ENCODE data around the gene FBXW11.

GRCh38 chr5:171816666-171817065, 189.8 kb downstream of the FBXW11 start:
- TF ChIP-seq, protein P1, sequence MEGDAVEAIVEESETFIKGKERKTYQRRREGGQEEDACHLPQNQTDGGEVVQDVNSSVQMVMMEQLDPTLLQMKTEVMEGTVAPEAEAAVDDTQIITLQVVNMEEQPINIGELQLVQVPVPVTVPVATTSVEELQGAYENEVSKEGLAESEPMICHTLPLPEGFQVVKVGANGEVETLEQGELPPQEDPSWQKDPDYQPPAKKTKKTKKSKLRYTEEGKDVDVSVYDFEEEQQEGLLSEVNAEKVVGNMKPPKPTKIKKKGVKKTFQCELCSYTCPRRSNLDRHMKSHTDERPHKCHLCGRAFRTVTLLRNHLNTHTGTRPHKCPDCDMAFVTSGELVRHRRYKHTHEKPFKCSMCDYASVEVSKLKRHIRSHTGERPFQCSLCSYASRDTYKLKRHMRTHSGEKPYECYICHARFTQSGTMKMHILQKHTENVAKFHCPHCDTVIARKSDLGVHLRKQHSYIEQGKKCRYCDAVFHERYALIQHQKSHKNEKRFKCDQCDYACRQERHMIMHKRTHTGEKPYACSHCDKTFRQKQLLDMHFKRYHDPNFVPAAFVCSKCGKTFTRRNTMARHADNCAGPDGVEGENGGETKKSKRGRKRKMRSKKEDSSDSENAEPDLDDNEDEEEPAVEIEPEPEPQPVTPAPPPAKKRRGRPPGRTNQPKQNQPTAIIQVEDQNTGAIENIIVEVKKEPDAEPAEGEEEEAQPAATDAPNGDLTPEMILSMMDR (IDR thresholded peaks at IDR 0.05; ENCODE audit: insufficient read depth, low read depth, low read length): no peak
- TF ChIP-seq EZH2 (IDR thresholded peaks at IDR 0.05; ENCODE audit: insufficient read depth, low read length): no peak

Measured in astrocyte (in vitro differentiated cells and primary cell).